Measurements from ENCODE around the gene IFITM2.

The IFITM2 gene

GRCh38 chr11:327581-327923 is 19.9 kb downstream of the IFITM2 start:
- DNase-seq: no peak

GRCh38 chr11:328012-328411 is 20.4 kb downstream of the IFITM2 start:
- peak; percentile 57 for DNase-seq

GRCh38 chr11:328516-329100 is 21.0 kb downstream of the IFITM2 start:
- DNase-seq: peak; percentile 49

- peak; percentile 28 for DNase-seq
These were observed 22.3 kb downstream of the IFITM2 start for GRCh38 chr11:329886-330253.

GRCh38 chr11:330307-330693 is 22.7 kb downstream of the IFITM2 start:
- peak; percentile 55 for DNase-seq

GRCh38 chr11:330694-331357 is 23.2 kb downstream of the IFITM2 start:
- DNase-seq: peak; percentile 64

GRCh38 chr11:331358-332060 is 23.9 kb downstream of the IFITM2 start:
- DNase-seq: peak; percentile 51

GRCh38 chr11:332651-333480 is 25.2 kb downstream of the IFITM2 start:
- DNase-seq: peak; percentile 56

- DNase-seq: peak; percentile 19
These were observed 26.1 kb downstream of the IFITM2 start for GRCh38 chr11:333616-334263.

GRCh38 chr11:334264-334994 is 26.8 kb downstream of the IFITM2 start:
- peak; percentile 54 for DNase-seq

GRCh38 chr11:335779-336658 is 28.4 kb downstream of the IFITM2 start:
- DNase-seq: peak; percentile 31

GRCh38 chr11:336659-337198 is 29.1 kb downstream of the IFITM2 start:
- no peak for DNase-seq

- peak; percentile 19 for DNase-seq
These were observed 30.1 kb downstream of the IFITM2 start for GRCh38 chr11:337711-338110.

- no peak for DNase-seq
These were observed 32.3 kb downstream of the IFITM2 start for GRCh38 chr11:339963-340362.

- no peak for DNase-seq
These were observed 33.2 kb downstream of the IFITM2 start for GRCh38 chr11:340539-341512.

GRCh38 chr11:342328-342727 is 34.7 kb downstream of the IFITM2 start:
- DNase-seq: no peak

GRCh38 chr11:344836-345578 is 37.4 kb downstream of the IFITM2 start:
- no peak for DNase-seq

GRCh38 chr11:346529-346928 is 38.9 kb downstream of the IFITM2 start:
- no peak for DNase-seq
